GF-D8 (cell line): Measurements from ENCODE around the gene CALR.

ENCODE experiments used
- DNase-seq: peaks from one replicate; lab custom pipeline; 2025; lab: John Stamatoyannopoulos, UW

Gene CALR

GRCh38 chr19:12979974-12980373 lies 41.6 kb downstream of the CALR start:
- DNase-seq = no peak

- no peak for DNase-seq
Measured at GRCh38 chr19:12982648-12983047, 44.2 kb downstream of the CALR start.

- no peak for DNase-seq
Measured at GRCh38 chr19:12983091-12983490, 44.7 kb downstream of the CALR start.

GRCh38 chr19:12983542-12984142 lies 45.2 kb downstream of the CALR start:
- no peak for DNase-seq

- no peak for DNase-seq
Measured at GRCh38 chr19:12984143-12984627, 45.8 kb downstream of the CALR start.

GRCh38 chr19:12984683-12985048 lies 46.3 kb downstream of the CALR start:
- no peak for DNase-seq

- DNase-seq = peak; percentile 39
Measured at GRCh38 chr19:12985049-12985776, 46.8 kb downstream of the CALR start.

- DNase-seq = no peak
Measured at GRCh38 chr19:12986726-12987125, 48.3 kb downstream of the CALR start.

GRCh38 chr19:12987190-12987589 lies 48.8 kb downstream of the CALR start:
- DNase-seq = no peak

GRCh38 chr19:12987781-12988180 lies 49.4 kb downstream of the CALR start:
- DNase-seq = no peak

GRCh38 chr19:12990431-12990830 lies 52.0 kb downstream of the CALR start:
- no peak for DNase-seq

- DNase-seq = no peak
Measured at GRCh38 chr19:12990853-12991252, 52.4 kb downstream of the CALR start.

GRCh38 chr19:12991296-12991695 lies 52.9 kb downstream of the CALR start:
- DNase-seq = no peak

GRCh38 chr19:12992729-12993128 lies 54.3 kb downstream of the CALR start:
- DNase-seq = no peak

GRCh38 chr19:12993562-12993961 lies 55.2 kb downstream of the CALR start:
- DNase-seq = no peak
